ENCODE measurements around the gene INPP5B. TPM values are rescaled to one million over a fixed set of nuclear protein-coding genes. Genes with fewer than 3 reads are reported as not detected.

INPP5B gene
- total RNA-seq, 1 experiment from 2014 or later, result 18.8 TPM

DNA sequence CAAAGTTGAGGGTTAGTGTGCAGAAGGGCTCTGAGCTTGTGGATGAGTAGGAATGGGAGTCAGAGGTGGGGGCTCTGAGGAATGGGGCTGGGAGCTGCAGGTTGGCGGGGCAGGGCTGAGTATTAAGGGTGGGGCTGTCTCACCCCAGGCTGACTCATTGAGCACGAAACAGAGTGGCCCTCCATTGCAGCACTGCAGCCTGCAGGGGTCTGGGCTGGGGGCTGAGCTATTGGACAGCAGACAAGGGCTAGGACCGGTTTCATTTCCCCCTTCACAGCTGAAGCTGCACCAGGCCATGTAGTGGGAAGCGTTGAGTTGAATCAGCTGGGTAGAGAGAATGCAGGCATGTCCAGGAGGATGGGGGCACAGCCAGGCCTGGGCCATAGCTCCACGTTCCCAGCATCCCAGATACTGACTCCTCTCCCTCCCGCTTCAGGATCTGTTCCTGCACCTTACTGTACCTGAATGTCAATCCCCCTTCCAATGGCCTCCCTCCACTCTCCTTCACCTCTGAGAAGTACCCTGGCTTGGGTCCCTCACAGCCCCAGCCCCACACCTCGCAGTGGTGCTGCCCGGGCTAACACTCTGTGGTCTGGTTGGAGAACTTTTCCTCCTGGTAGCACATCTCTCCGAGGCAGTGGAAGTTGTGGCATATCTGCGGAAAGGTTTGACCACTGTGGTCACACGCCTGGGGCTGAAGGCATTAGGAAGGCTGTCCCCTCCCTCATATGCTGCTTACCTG, 4.4 kb upstream of the INPP5B start:
- Mint-ChIP-seq H3K27ac (ENCODE audit: unreplicated experiment) (no peak overlapping the region), H3K9me3 (ENCODE audit: unreplicated experiment) (no peaks in the 10 kb centered on the region), H3K36me3 (ENCODE audit: insufficient read depth, unreplicated experiment) (peaks cover 4% of the 10 kb centered on the region), H3K4me3 (ENCODE audit: unreplicated experiment) (no peak overlapping the region), H3K4me1 (ENCODE audit: low read depth, unreplicated experiment) (no peaks in the 10 kb centered on the region), H3K27me3 (ENCODE audit: insufficient read depth, unreplicated experiment) (no peaks in the 10 kb centered on the region)
- Histone ChIP-seq H3K4me1 (no peaks in the 10 kb centered on the region), H3K36me3 (ENCODE audit: control insufficient read depth, insufficient read depth, low read length) (no peaks in the 10 kb centered on the region), H3K4me3 (ENCODE audit: low read depth, low read length) (no peak overlapping the region), H3K27me3 (replicated peaks; ENCODE audit: control insufficient read depth, insufficient read depth, low read length) (no peaks in the 10 kb centered on the region), H3K9me3 (no peaks in the 10 kb centered on the region)
- CTCF ChIA-PET, result no interaction called here
- POLR2A ChIA-PET, result no interaction called here
- intact Hi-C loops (cut with micrococcal nuclease; ENCODE audit: unreplicated experiment), result no loop called here
- DNase-seq, result no peak
- no TSS peak for BruUV-seq (replicated peaks)
- TF ChIP-seq, protein P1, sequence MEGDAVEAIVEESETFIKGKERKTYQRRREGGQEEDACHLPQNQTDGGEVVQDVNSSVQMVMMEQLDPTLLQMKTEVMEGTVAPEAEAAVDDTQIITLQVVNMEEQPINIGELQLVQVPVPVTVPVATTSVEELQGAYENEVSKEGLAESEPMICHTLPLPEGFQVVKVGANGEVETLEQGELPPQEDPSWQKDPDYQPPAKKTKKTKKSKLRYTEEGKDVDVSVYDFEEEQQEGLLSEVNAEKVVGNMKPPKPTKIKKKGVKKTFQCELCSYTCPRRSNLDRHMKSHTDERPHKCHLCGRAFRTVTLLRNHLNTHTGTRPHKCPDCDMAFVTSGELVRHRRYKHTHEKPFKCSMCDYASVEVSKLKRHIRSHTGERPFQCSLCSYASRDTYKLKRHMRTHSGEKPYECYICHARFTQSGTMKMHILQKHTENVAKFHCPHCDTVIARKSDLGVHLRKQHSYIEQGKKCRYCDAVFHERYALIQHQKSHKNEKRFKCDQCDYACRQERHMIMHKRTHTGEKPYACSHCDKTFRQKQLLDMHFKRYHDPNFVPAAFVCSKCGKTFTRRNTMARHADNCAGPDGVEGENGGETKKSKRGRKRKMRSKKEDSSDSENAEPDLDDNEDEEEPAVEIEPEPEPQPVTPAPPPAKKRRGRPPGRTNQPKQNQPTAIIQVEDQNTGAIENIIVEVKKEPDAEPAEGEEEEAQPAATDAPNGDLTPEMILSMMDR (IDR thresholded peaks at IDR 0.05; ENCODE audit: insufficient read depth in 1 of 2, low read depth in 1 of 2, low read length in 1 of 2, severe bottlenecking in 1 of 2, unreplicated experiment in 1 of 2), result no peak

DNA sequence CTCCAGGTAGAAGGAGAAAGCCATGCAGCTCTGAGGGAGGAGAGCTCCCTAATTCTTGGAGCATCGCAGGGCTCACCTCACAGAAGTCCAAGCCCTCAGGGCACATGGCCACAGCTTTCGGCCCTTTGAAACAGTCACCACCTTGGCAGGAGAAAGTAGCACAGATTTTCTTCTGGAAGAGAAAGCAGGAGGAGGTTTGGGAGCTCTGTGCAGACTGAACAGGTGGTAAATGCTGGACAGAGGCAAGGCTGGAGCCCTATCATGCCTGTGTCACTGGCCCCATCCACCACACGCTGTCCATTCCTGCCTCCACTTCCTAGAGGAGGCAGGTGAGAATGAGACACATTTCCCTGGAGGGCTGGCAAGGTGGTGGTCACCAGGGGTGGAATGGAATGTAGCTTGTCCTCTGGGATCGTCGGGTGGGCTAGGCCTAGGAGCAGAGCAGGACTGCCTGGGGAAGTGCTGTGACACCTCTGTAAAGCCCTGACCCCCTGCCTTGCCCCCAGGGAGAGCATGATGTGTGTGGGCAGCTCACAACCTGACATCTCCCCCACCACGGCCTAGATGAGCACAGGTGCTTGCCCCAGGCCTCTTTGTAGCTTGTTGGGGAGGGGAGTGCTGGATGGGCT, 2.8 kb upstream of the INPP5B start:
- Mint-ChIP-seq H3K4me1 (ENCODE audit: low read depth, unreplicated experiment) (no peaks in the 10 kb centered on the region), H3K9me3 (ENCODE audit: unreplicated experiment) (no peaks in the 10 kb centered on the region), H3K36me3 (ENCODE audit: insufficient read depth, unreplicated experiment) (no peaks in the 10 kb centered on the region), H3K4me3 (ENCODE audit: unreplicated experiment) (no peak overlapping the region), H3K27me3 (ENCODE audit: insufficient read depth, unreplicated experiment) (no peaks in the 10 kb centered on the region), H3K27ac (ENCODE audit: unreplicated experiment) (no peak overlapping the region)
- no peaks in the 10 kb centered on the region for H3K36me3 ChIP-seq (ENCODE audit: control insufficient read depth, insufficient read depth, low read length)
- intact Hi-C loops (cut with micrococcal nuclease; ENCODE audit: unreplicated experiment), result no loop called here
- no TSS peak for BruUV-seq (replicated peaks)
- no peak for DNase-seq
- H3K27me3 ChIP-seq (replicated peaks; ENCODE audit: control insufficient read depth, insufficient read depth, low read length), result no peaks in the 10 kb centered on the region
- ChIA-PET CTCF (interaction anchor here (0.7 kb wide), 1 partner anchor 27 kb away, joined by 3 read pairs; no protein-coding TSS in a partner anchor), POLR2A (interaction anchor here (0.6 kb wide), 1 partner anchor 1486 kb away, joined by 5 read pairs; the partner anchor contains the start of gene MRPS15)
- peaks cover 5% of the 10 kb centered on the region; the same call in 1 of the 2 replicates for H3K4me1 ChIP-seq
- no peaks in the 10 kb centered on the region for H3K9me3 ChIP-seq
- TF ChIP-seq, protein P1 (IDR thresholded peaks at IDR 0.05; ENCODE audit: insufficient read depth in 1 of 2, low read depth in 1 of 2, low read length in 1 of 2, severe bottlenecking in 1 of 2, unreplicated experiment in 1 of 2), result no peak
- no peak overlapping the region for H3K4me3 ChIP-seq (ENCODE audit: low read depth, low read length)

DNA sequence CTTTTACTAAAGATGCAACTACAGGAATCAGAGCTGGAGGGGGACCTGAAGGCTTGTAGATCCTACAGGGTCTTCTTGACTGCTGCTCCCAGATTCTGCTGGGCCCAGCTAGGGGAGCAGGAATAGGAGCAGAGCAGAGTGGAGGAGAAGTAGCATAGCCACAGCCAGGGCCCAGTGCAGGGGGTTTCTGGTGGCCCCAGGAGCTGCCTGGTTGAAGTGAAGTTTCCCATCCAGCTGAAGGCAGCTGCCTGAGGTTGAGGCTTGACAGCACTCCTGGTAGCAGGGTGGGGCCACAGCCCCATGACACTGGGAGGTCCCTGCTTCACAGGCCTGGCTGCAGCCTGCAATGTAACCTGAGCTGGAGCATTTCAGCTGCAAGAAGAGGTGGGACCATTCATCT, 2.0 kb upstream of the INPP5B start:
- no peak overlapping the region for H3K27ac Mint-ChIP-seq (ENCODE audit: unreplicated experiment)
- H3K4me1 Mint-ChIP-seq (ENCODE audit: low read depth, unreplicated experiment), result no peaks in the 10 kb centered on the region
- H3K4me3 Mint-ChIP-seq (ENCODE audit: unreplicated experiment), result no peak overlapping the region
- H3K27me3 Mint-ChIP-seq (ENCODE audit: insufficient read depth, unreplicated experiment), result no peaks in the 10 kb centered on the region
- BruUV-seq (replicated peaks), result no TSS peak
- peaks cover 5% of the 10 kb centered on the region; the same call in 1 of the 2 replicates for H3K4me1 ChIP-seq
- no peaks in the 10 kb centered on the region for H3K36me3 ChIP-seq (ENCODE audit: control insufficient read depth, insufficient read depth, low read length)
- POLR2A ChIA-PET, result interaction anchor here (0.6 kb wide), 1 partner anchor 1485 kb away, joined by 5 read pairs; the partner anchor contains the start of gene MRPS15
- CTCF ChIA-PET, result no interaction called here
- intact Hi-C loops (cut with micrococcal nuclease; ENCODE audit: unreplicated experiment), result no loop called here
- no peak overlapping the region for H3K4me3 ChIP-seq (ENCODE audit: low read depth, low read length)
- DNase-seq, result no peak
- no peaks in the 10 kb centered on the region for H3K9me3 Mint-ChIP-seq (ENCODE audit: unreplicated experiment)
- H3K27me3 ChIP-seq (replicated peaks; ENCODE audit: control insufficient read depth, insufficient read depth, low read length), result no peaks in the 10 kb centered on the region
- TF ChIP-seq, protein P1 (IDR thresholded peaks at IDR 0.05; ENCODE audit: insufficient read depth in 1 of 2, low read depth in 1 of 2, low read length in 1 of 2, severe bottlenecking in 1 of 2, unreplicated experiment in 1 of 2), result no peak
- H3K9me3 ChIP-seq, result no peaks in the 10 kb centered on the region
- H3K36me3 Mint-ChIP-seq (ENCODE audit: insufficient read depth, unreplicated experiment), result no peaks in the 10 kb centered on the region
